OCI-M2 (cell line): ENCODE results near the gene NUDT3.
"Not testable (repeated sequence)": the region's sequence is repeated elsewhere in the genome, so short reads cannot be mapped to it uniquely, and the experiment has no call there.

ENCODE experiments used
- DNase-seq: peaks from one replicate; lab custom pipeline; 2025; ENCODE audit not compliant: unreplicated experiment; lab: John Stamatoyannopoulos, UW

The NUDT3 gene

DNA sequence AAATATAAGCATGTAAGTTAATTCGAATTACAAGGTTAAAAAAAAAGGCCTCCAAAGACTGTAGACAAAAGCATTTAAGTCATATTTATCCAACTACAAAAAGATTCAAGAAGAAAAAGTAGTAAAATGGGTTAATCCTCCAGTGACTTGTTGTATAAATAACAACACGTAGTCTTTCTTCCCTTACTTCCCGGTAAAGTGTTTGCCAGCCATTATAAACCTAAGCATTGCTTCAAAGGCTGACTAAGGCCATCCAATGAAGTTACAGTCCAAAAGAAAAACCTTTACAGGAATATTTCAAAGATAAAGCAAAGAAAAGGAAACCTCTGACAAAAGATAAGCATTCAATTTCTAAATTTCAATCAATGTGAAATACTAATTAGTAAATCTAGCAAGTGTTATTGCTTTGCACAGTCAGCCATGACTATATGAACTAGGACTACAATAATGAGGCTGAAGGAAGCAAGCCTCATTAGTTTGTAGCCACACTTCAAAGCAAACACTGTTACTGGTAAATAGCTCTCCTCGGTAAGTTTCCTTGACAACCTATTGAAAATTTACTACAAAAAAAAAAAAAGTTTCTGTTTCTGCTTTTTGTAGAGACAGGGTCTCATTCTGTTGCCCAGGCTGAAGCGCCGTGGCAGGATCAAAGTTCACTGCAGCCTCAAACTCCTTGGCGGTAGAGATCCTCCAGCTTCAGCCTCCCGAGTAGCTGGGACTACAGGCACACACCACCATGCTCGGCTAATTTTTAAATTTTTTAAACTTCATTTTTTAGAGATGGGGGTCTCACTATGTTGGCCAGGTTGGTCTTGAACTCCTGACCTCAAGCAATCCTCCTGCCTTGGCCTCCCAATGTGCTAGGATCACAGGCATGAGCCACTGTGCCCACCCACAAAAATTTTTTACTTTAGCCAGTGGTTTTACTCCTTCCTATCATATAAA lies 46.0 kb downstream of the NUDT3 start:
- no peak for DNase-seq

DNA sequence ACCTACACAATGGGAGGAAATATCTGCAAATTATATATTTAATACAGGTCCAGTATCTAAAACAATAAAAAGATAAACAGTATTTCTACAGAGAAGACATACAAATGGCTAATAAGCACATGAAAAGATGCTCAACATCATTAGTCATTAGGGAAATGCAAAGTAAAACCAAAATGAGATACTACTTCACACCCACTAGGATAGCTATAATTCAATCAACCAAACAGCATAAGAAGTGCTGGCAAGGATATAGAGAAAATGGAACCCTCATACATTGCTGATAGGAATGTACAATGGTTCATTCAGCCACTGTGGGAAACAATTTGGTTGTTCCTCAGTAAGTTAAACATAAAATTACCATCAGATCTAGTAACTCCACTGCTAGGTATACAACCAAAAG lies 48.7 kb downstream of the NUDT3 start:
- no peak for DNase-seq

DNA sequence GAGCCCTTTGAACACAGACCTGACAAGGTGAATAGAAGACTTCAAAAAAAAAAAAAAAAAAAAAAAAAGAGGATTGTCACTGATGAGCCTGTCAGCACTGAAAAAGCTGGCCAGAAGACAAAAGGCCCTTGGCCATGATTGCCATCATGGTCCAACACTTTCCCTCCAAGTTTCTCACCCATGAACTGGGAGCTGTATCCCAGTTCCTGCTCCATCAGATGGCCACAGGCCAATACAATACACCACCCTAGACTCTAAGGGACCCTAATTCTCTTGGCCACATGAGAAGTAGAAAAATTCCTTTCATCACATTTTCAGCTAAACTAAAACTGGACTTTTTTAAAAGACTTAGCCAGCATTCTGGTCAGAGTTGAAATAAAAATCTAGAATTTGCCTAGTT lies 50.2 kb downstream of the NUDT3 start:
- no peak for DNase-seq

DNA sequence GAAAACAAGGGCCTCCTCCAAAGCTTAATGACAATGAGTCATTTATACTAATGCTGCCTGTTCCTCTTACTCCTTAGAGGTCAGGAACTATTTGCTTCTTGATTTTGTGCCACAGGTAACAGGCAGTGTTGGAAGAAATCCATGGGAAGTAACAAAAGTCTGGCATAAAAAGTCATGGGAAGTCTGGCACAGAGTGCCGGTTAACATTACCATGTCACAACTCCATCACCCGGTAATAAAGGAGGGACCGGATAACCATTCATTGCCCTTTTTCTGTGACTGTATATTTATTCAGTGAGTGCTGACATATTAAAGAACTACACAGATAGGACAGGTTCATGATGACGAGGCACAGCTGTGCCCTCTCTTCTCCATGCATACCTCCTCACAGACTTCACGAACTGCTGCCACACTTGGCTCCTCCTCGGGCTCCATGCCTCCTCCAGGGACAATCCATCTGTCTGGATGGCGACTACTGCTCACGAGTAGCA lies 50.9 kb downstream of the NUDT3 start:
- no peak for DNase-seq

DNA sequence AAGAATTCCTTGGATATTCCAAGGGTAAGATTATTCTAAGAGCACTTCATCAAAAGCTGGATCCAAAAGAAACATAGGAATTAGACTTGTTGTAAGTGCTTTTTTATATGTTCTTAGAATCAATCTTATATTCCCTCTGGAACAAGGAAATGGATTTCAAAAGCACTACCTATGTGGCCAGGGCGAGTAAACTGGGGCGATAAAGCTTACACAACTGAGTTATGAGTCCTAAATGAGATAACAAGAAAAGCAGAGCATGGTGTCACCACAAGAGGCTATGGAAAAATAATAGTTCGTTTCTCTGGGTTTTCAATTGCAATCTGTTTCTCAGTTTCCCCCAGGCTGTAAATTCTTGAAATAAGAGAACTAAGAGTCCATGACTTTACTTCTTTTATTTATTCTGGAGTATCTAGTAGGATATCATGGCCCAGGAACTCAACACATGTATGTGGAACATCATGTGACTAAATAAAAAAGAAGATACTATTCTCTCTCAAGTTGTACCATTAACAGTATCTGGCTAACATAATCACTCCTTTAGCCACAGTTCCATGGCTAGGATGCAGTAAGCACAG lies 51.5 kb downstream of the NUDT3 start:
- DNase-seq: no peak

DNA sequence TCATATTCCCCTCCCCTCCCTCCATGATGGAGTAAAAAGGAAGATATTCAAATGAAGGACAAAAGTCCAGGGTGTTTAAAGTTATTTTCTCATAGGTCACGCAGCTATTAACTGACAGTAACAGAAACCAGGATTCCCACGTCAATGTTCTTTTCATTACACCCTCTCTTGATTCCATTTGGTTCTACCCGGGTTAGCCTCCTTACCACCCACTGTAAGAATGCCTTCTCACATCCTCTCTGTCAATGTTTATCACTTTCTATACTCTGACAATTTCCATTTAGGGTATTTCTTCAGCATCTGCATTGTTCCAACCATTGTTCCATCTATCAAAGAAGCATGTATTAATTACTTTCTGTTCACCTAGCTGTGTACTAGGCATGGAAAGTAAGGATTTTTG lies 52.1 kb downstream of the NUDT3 start:
- DNase-seq: no peak

DNA sequence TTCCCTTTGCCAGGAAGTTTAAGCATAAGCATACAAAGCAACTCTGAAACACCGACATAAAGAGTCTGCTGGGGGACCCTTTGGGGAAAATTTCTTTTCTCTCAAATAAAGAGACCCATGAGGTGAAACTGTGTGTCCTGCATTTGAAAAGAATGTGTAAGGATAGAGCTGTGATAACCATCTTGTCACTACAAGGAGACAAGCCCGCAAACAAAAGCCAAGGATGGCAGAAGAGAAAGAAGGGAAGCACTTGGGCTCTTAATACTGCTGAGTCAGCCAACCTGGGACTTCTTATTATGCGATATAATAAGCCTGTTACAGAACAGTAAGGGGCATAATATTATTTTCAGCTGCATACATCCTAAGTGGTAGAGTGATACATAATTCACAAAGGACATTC lies 52.5 kb downstream of the NUDT3 start:
- DNase-seq: no peak

DNA sequence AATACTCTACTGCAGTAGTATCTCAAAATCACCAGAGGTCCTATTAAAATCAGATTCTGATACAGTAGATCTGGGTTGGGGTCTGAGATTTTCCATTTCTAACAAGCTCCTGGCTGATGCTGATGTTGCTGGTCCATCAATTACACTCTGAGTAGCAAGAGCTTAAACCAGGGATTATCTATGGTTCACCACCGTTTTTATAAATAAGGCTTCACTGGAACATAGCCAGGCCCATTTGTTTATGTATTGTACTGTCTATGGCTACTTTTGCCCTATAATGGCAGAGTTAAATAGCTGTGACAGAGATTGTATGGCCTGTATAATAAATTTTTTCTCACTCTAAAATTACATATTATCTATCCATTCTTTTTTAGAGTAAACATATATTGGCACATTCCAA lies 53.0 kb downstream of the NUDT3 start:
- no peak for DNase-seq

DNA sequence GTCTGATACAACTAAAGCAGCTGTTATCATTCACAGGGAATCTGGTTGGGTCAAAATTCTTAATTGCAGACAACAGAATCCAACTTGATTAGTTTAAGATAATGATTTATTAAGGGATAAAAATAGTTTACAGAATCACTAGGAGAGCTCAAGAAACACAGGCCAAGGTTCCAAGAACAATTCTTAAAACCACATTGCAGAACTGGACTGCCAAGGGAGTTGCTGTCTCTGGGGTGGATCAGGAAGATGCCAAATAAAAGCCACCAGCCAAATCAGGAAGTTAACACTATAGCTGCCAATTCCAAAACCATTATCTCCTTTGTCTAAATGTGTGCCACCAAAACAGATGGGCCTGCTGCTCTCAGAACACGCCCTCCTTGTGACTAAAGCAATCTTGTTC lies 53.7 kb downstream of the NUDT3 start:
- DNase-seq: no peak

DNA sequence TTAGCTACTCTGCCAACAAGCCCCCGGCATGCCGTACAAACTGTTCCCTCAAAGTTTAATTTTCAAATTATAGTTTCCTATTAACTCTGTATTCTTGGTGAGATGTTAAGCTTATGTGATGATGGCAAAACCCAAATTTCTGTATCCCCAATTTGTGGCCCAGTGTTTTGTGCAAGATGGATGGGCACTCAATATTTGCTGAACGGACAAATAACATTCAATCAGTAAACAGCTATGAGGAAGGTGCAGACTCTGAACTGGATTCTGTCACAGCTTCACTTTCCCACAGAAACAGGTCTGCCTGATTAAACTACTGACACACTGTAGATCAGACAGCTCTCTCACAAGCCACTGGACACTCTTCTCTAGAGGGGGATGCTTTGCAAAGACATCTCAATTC lies 54.1 kb downstream of the NUDT3 start:
- no peak for DNase-seq

DNA sequence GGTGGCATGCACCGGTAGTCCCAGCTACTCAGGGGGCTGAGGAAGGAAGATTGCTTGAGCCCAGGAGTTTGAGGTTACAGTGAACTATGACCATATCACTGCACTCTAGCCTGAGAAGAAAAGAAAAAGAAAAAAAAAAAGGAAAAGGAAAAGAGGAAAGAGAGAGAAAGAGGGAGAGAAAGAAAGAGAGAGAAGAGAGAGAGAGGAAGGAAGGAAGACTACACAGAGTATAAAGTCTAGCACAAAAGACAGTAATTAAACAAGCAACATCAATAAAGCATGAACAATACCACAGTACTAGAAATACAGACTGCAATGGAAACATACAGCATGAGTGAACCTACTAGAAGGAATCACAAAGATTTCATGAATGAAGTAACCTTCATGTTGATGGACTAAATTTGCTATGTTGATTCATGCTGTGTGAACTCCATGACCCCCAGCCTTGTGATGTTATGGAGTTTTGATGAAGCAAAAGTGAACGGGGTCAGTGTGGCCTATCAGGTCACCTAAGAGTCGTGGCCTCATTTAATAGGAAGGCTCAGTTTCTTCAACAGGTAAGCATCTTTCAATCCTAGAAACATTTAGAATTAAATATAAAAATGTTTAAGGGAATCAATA lies 57.6 kb downstream of the NUDT3 start:
- DNase-seq: no peak

DNA sequence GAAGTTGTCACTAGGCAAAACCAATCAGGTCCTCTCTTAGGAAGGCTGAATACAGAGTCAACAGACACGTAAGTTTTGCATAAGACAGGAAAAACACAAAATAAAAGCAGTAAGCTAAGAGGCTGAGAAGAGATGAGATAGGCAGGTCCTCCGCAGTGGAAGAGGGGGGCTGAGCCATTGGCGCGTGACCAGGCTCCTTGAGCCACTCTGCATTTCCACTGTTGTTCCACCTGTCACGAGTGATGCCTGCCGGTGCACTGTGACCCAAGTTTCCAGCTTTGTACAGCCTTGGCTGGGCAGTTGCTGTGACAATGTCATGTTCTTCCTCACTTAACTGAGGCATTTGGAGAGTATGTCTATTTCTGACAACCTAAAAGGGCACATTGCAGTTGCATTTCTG lies 58.6 kb downstream of the NUDT3 start:
- no peak for DNase-seq

DNA sequence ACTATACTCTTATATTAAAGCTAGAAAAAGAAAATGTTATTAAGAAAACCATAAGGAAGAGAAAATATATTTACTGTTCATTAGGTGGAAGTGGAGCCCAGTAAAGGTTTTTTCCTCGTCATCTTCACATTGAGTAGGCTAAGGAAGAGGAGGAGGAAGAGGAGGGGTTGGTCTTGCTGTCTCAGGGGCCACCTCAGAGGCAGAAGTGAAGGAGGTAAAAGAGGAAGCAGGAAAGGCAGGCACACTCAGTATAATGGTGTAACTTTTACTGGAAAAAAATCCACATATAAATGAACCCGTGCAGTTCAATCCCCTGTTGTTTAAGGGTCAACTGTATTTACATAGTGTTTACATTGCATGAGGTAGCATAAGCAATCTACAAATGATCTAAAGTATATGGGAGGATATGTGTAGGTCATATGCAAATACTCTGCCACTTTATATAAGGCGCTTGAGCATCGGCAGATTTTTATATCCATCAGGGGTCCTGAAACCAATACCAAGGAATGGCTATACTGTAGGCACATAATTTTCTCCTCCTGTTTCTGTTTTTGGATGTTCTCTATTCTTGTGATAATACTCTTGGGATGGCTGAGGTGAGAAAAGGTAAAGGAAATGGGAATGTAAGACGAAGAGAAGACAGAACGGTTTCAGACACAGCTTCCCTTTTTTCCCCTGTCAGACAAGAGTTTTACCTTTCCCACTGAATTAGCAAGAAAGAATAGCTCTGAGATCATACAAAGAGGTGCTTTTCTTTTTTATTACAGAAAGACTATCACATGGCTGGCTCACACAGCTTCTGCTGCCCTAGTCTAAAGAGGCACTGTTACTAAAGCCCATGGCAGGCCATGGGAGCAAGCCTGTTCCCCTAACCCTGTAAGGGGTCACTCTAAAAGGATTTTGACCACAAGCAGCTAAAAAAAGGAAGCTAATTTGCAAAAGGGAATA lies 59.9 kb downstream of the NUDT3 start:
- DNase-seq: no peak

DNA sequence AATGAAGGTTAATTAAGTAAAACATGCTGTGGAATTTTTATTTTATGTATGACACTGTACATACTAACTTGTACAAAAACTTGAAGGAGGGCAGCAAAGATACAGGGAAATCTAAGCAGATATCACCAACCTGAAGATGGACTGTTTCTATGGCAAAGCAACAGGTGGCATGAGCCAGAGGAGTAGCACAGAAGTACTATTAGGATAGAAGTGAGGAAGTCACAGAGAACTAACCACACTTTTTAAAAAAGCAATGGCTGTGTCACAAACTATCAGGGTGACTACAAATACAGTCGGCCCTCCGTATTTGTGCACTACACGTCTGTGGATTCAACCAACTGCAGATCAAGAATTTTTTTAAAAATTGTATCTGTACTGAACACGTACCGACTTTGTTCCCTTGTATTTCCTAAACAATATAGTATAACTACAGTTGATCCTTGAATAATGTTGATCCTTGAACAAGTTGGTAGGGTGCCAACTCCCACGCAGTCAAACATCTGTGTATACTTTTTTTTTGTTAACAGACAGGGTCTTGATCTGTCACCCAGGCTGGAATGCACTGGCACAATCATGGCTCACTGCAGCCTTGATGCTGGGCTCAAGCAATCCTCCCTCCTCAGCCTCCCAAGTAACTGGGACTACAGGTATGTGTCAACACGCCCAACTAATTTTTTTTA lies 61.0 kb downstream of the NUDT3 start:
- DNase-seq: no peak

DNA sequence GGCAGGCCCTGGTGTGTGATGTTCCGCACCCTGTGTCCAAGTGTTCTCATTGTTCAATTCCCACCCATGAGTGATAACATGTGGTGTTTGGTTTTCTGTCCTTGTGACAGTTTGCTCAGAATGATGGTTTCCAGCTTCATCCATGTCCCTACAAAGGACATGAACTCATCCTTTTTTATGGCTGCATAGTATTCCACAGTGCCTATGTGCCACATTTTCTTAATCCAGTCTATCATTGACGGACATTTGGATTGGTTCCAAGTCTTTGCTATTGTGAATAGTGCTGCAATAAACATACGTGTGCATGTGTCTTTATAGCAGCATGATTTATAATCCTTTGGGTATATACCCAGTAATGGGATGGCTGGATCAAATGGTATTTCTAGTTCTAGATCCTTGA lies 62.7 kb downstream of the NUDT3 start:
- not testable (repeated sequence) for DNase-seq

DNA sequence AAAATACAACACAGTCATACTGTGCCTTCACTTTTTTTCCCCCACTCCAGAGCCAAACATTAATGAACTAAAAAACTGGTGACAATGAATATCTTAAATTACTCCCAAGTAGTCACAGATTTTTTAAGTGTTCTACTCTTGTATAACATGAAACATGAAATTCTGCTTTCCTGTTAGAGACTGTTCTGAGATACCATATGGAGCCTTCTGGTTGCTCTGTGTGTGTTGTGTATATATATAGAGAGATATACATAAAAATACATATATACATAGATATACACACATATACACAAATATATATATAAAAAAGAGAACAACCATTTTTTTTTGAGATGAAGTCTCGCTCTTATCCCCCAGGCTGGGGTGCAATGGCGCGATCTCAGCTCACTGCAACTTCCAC lies 63.5 kb downstream of the NUDT3 start:
- DNase-seq: no peak

DNA sequence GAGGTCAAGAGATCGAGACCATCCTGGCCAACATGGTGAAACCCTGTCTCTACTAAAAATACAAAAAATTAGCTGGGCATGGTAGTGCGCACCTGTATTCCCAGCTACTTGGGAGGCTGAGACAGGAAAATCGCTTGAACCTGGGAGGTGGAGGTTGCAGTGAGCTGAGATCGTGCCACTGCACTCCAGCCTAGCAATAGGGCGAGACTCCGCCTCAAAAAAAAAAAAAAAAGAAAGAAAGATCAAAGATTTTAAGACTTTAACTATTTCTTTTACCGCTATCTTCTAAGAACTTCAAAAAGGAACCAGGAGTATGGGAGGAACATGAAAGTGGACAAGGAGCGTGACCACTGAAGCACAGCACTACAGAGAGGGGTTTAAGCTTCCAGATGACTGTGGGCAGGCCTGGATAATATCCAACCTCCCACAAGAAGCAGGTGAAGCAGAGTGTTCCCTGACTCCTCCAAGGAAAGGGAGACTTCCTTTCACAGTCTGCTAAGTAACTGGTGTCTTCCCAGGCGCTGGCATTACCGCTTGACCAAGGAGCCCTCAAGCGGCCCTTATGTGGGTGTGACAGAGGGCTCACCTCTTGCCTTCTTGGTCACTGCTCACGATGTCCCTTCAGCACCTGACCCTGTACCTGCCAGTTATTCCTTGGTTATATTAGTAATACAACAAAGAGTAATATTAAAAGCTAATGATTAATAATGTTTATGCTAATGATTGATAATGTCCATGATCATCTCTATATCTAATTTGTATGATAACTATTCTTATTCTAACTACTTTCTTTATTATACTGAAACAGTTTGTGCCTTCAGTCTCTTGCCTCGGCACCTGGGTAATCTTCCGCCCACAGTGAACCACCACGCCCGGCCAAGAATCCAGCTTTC lies 64.9 kb downstream of the NUDT3 start:
- not testable (repeated sequence) for DNase-seq

DNA sequence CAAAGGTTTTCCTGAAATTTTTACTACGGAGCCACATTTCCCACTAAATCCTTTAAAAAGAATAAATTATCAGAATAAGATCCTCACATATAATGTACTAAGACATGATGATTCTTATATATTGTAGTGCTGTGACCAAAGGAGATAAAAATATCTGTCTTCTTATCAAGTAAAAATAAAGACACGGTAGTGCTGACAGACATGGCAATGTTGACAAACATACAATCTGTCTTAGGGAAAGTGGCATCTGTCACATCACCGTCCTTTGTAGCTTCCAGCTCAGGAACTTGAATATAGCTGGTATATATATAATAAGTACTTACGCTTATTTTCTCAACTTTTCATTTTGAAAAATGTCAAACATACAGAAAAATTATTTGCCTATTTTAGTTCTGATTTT lies 66.8 kb downstream of the NUDT3 start:
- no peak for DNase-seq

DNA sequence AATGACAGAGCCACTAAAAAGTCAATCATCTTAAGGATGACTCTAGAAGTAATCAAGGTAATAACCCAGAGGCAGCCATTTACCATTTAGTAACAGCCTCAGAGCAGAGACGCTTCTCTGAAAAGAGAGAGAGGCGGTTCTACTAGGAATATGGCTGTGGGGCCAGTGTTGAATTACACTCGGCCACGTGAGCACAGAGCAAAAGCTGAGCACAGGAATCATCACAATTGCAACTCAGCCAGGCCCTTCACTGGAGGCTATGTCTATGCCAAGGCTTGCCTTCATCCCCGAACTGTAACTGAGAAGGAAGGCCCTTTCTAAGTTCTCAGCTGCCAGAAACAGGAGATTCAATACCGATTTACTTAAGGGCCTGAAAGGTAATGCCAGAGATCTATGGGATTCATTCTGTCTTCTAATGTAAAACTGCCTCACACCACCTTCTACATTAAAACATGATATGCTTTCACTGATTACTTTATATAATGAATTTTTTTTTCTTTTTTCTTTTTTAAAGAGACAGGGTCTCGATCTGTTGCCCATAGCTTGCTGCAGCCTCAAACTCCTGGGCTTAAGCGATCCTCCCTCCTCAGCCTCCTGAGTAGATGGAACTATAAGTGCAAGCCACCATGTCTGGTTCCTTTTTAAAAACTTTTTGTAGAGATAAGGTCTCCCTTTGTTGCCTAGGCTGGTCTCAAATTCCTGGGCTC lies 67.6 kb downstream of the NUDT3 start:
- no peak for DNase-seq
